Measurements from ENCODE around the gene PHLDA3. TPM values are rescaled to one million over a fixed set of nuclear protein-coding genes. Genes with fewer than 3 reads are reported as not detected.

Gene PHLDA3
- total RNA-seq, 1 experiment from 2014 or later, result 22.1 TPM

GRCh38 chr1:201487742-201488141 is 18.8 kb upstream of the PHLDA3 start:
- H4K20me1 ChIP-seq (ENCODE audit: insufficient read depth), result no peaks in the 10 kb centered on the region
- POLR2A ChIA-PET, result no interaction called here
- H2AFZ ChIP-seq (ENCODE audit: low read depth, low read length, poor library complexity, severe bottlenecking), result no peak overlapping the region
- BruUV-seq (replicated peaks), result no TSS peak
- H3K27me3 ChIP-seq (ENCODE audit: insufficient read depth, low read length), result no peaks in the 10 kb centered on the region
- H3K36me3 ChIP-seq (ENCODE audit: control insufficient read depth in 1 of 2, insufficient read depth in 2 of 2, low read length in 2 of 2), result no peaks in the 10 kb centered on the region; a peak in 1 of 4 replicates
- CTCF ChIA-PET, result interaction anchor here (2.3 kb wide), 1 partner anchor 25 kb away, joined by 13 read pairs; no protein-coding TSS in a partner anchor
- no peak overlapping the region for H3K4me2 ChIP-seq (ENCODE audit: low read length)
- no peak overlapping the region for H3K27ac ChIP-seq (ENCODE audit: low read depth, low read length)
- no peaks in the 10 kb centered on the region for H3K79me2 ChIP-seq (ENCODE audit: insufficient read depth, low read length)
- H3K9me2 ChIP-seq (ENCODE audit: insufficient read depth), result no peaks in the 10 kb centered on the region
- DNase-seq (ENCODE audit: low read depth, low spot score) (no peak), ATAC-seq (no peak)
- no peak overlapping the region for H3K9ac ChIP-seq (ENCODE audit: low read length)
- no peak overlapping the region for H3K4me3 ChIP-seq (replicated peaks in 1 of 2; ENCODE audit: low read depth in 1 of 2, low read length in 2 of 2)
- intact Hi-C loops (cut with micrococcal nuclease), result loop anchor here (2.0 kb wide), 1 partner anchor 19 kb away; the partner anchor contains the start of gene CSRP1
- RAD21 ChIA-PET (ENCODE audit: low non-redundant PET in 1 of 2, low total read pairs in 2 of 2, uncharacterized antibody in 2 of 2, unreplicated experiment in 2 of 2), result no interaction called here
- H3K4me1 ChIP-seq (ENCODE audit: control insufficient read depth in 1 of 2, insufficient read depth in 2 of 2, low read length in 2 of 2), result peaks cover 13 to 20% of the 10 kb centered on the region in 2 experiments; a peak in 3 of 4 replicates
- TF ChIP-seq, protein P1, sequence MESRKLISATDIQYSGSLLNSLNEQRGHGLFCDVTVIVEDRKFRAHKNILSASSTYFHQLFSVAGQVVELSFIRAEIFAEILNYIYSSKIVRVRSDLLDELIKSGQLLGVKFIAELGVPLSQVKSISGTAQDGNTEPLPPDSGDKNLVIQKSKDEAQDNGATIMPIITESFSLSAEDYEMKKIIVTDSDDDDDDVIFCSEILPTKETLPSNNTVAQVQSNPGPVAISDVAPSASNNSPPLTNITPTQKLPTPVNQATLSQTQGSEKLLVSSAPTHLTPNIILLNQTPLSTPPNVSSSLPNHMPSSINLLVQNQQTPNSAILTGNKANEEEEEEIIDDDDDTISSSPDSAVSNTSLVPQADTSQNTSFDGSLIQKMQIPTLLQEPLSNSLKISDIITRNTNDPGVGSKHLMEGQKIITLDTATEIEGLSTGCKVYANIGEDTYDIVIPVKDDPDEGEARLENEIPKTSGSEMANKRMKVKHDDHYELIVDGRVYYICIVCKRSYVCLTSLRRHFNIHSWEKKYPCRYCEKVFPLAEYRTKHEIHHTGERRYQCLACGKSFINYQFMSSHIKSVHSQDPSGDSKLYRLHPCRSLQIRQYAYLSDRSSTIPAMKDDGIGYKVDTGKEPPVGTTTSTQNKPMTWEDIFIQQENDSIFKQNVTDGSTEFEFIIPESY (IDR thresholded peaks at IDR 0.05; ENCODE audit: extremely low read depth, insufficient replicate concordance, low read length), result no peak
- TF ChIP-seq, protein P2, sequence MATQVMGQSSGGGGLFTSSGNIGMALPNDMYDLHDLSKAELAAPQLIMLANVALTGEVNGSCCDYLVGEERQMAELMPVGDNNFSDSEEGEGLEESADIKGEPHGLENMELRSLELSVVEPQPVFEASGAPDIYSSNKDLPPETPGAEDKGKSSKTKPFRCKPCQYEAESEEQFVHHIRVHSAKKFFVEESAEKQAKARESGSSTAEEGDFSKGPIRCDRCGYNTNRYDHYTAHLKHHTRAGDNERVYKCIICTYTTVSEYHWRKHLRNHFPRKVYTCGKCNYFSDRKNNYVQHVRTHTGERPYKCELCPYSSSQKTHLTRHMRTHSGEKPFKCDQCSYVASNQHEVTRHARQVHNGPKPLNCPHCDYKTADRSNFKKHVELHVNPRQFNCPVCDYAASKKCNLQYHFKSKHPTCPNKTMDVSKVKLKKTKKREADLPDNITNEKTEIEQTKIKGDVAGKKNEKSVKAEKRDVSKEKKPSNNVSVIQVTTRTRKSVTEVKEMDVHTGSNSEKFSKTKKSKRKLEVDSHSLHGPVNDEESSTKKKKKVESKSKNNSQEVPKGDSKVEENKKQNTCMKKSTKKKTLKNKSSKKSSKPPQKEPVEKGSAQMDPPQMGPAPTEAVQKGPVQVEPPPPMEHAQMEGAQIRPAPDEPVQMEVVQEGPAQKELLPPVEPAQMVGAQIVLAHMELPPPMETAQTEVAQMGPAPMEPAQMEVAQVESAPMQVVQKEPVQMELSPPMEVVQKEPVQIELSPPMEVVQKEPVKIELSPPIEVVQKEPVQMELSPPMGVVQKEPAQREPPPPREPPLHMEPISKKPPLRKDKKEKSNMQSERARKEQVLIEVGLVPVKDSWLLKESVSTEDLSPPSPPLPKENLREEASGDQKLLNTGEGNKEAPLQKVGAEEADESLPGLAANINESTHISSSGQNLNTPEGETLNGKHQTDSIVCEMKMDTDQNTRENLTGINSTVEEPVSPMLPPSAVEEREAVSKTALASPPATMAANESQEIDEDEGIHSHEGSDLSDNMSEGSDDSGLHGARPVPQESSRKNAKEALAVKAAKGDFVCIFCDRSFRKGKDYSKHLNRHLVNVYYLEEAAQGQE (IDR thresholded peaks at IDR 0.05; ENCODE audit: low read depth), result no peak
- TF ChIP-seq, protein P3, sequence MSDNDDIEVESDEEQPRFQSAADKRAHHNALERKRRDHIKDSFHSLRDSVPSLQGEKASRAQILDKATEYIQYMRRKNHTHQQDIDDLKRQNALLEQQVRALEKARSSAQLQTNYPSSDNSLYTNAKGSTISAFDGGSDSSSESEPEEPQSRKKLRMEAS (IDR thresholded peaks at IDR 0.05), result no peak
- no peak for TF ChIP-seq ELF1 (IDR thresholded peaks at IDR 0.05; ENCODE audit: borderline replicate concordance, low read depth)
- TF ChIP-seq SIN3A (IDR thresholded peaks at IDR 0.05; ENCODE audit: low read depth), result no peak
- TF ChIP-seq EZH2phosphoT487 (IDR thresholded peaks at IDR 0.05; ENCODE audit: borderline replicate concordance), result no peak
- TF ChIP-seq CEBPB (IDR thresholded peaks at IDR 0.05; ENCODE audit: low read depth), result no peak
- TF ChIP-seq ZFX (IDR thresholded peaks at IDR 0.05), result no peak
- TF ChIP-seq RAD21 (IDR thresholded peaks at IDR 0.05; ENCODE audit: low read depth), result no peak
- no peaks in the 10 kb centered on the region for H3K9me3 ChIP-seq (ENCODE audit: control insufficient read depth in 1 of 2, insufficient read depth in 1 of 2, low read depth in 1 of 2, low read length in 2 of 2)
